Gastrocnemius medialis (tissue), 4 donors: ENCODE measurements around the gene ZBED1. TPM values are rescaled to one million over a fixed set of nuclear protein-coding genes. Genes with fewer than 3 reads are reported as not detected.
"Not testable (repeated sequence)": the region's sequence is repeated elsewhere in the genome, so short reads cannot be mapped to it uniquely, and the experiment has no call there.

Source experiments
- ATAC-seq, 2 donors: fragments of 150-250 bp; one replicate each; pipeline ENCODE4 v1.9.1; 2016
- DNase-seq, 2 donors: peaks; one replicate each; pipeline ENCODE4 v3.0.0-alpha.2; 2019
- H3K27ac ChIP-seq, 4 donors: fragments of 200-600 bp; sonication (generic); 1 replicate in 1 of 4; 2 replicates in 3 of 4; pipeline ENCODE4 v1.5.1; 2016 to 2018; ENCODE audit warnings: mild to moderate bottlenecking in 2 of 4, moderate library complexity in 1 of 4
- H3K27me3 ChIP-seq, 3 donors: fragments of 200-600 bp; sonication (generic) in 2 of 3; 1 replicate in 1 of 3; 2 replicates in 2 of 3; pipeline versions ENCODE4 v1.5.1 to v1.6.0; 2016 to 2019; ENCODE audit warnings: mild to moderate bottlenecking in 1 of 3, moderate library complexity in 1 of 3
- H3K36me3 ChIP-seq, 2 donors: fragments of 200-600 bp; sonication (generic) in 1 of 2; one replicate each; pipeline ENCODE4 v1.5.1; 2017 to 2018
- H3K4me1 ChIP-seq, 2 donors: fragments of 200-600 bp; sonication (generic) in 1 of 2; one replicate each; pipeline ENCODE4 v1.5.1; 2016 to 2017; ENCODE audit warnings: mild to moderate bottlenecking in 2 of 2
- H3K4me3 ChIP-seq, 4 donors: fragments of 200-600 bp; sonication (generic) in 3 of 4; 1 replicate in 1 of 4; 2 replicates in 3 of 4; pipeline ENCODE4 v1.5.1; 2016 to 2019; ENCODE audit warnings: mild to moderate bottlenecking in 2 of 4
- H3K9me3 ChIP-seq, 3 donors: fragments of 200-600 bp; sonication (generic) in 2 of 3; 1 replicate in 1 of 3; 2 replicates in 2 of 3; pipeline ENCODE4 v1.5.1; 2016 to 2019
- POLR2A ChIP-seq, 2 donors: fragments of 450-650 bp; IDR thresholded peaks; one replicate each; pipeline ENCODE4 v1.6.1; 2017; ENCODE audit warnings: antibody characterized with exemption in 2 of 2, mild to moderate bottlenecking in 2 of 2, moderate library complexity in 2 of 2
- in situ Hi-C, 4 donors: fragments of 200-750 bp; cut with MboI; loops; one replicate each; pipeline versions ENCODE4 v1.15.0 to v1.8.0; 2017; ENCODE audit warnings: low sequenced_read_pairs in 4 of 4
- intact Hi-C: fragments of 100-400 bp; cut with DNase I; formaldehyde crosslinking; loops from one replicate; pipeline ENCODE4 v1.15.1; 2023; ENCODE audit warnings: low total_unique reads
- total RNA-seq, 4 donors: library from RNA; depleted of rRNA; stranded (reverse); fragments of >200 nt; gene quantifications; one replicate each; pipeline versions ENCODE4 v1.1.0 to v1.2.3, GENCODE V29; 2016
- TF ChIP-seq, protein P1 (sequence below), 5 experiments: fragments of 450-650 bp in 3 of 5; fragments of 200-600 bp in 2 of 5; sonication (generic) in 2 of 5; IDR thresholded peaks in 4 of 5; conservative IDR thresholded peaks in 1 of 5; 1 replicate in 4 of 5; 2 replicates in 1 of 5; pipeline ENCODE4 v1.5.1; 2016 to 2019; ENCODE audit warnings: antibody characterized with exemption in 5 of 5, mild to moderate bottlenecking in 3 of 5, moderate library complexity in 3 of 5

ZBED1 gene
- total RNA-seq, 4 donors from 2014 or later, result 76.8 to 191 (median 131) TPM

- Histone ChIP-seq H3K4me1 (no peaks in the 10 kb centered on the region), H3K36me3 (no peaks in the 10 kb centered on the region), H3K9me3 (no peaks in the 10 kb centered on the region), H3K4me3 (no peak overlapping the region), H3K27ac (no peak overlapping the region), H3K27me3 (peaks cover 0 to 7% (median 3%) of the 10 kb centered on the region in 3 donors)
- intact Hi-C loops (no loop called here), in situ Hi-C loops (no loop called here)
- TF ChIP-seq POLR2A (IDR thresholded peaks at IDR 0.05), result no peak
- TF ChIP-seq, protein P1, sequence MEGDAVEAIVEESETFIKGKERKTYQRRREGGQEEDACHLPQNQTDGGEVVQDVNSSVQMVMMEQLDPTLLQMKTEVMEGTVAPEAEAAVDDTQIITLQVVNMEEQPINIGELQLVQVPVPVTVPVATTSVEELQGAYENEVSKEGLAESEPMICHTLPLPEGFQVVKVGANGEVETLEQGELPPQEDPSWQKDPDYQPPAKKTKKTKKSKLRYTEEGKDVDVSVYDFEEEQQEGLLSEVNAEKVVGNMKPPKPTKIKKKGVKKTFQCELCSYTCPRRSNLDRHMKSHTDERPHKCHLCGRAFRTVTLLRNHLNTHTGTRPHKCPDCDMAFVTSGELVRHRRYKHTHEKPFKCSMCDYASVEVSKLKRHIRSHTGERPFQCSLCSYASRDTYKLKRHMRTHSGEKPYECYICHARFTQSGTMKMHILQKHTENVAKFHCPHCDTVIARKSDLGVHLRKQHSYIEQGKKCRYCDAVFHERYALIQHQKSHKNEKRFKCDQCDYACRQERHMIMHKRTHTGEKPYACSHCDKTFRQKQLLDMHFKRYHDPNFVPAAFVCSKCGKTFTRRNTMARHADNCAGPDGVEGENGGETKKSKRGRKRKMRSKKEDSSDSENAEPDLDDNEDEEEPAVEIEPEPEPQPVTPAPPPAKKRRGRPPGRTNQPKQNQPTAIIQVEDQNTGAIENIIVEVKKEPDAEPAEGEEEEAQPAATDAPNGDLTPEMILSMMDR (IDR thresholded peaks at IDR 0.05 in 4 of 5, conservative IDR thresholded peaks at IDR 0.05 in 1 of 5), result no peak
- ATAC-seq, result no peak
- DNase-seq, result no peak
Measured at GRCh38 chrX:2536141-2536540, 35.4 kb upstream of the ZBED1 start.

DNA sequence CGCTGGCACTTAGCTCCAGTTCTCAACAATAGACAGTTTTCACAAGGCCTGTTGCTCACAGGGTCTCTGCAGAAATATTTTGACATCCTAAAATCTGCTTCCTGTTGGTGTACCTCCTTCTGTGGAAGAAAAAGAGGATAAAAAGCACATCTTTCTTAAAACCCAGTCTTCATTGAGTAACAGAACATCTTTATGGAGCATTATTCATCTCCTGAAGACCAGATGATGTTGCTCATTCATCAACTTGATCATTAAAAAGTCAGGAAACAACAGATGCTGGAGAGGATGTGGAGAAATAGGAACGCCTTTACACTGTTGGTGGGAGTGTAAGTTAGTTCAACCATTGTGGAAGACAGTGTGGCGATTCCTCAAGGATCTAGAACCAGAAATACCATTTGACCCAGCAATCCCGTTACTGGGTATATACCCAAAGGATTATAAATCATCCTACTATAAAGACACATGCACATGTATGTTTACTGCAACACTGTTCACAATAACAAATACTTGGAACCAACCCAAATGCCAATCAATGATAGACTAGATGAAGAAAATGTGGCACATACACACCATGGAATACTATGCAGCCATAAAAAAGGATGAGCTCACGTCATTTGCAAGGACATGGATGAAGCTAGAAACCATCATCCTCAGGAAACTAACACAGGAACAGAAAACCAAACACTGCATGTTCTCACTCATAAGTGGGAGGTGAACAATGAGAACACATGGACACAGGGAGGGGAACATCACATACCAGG is 33.7 kb upstream of the ZBED1 start:
- H3K27ac ChIP-seq, in situ Hi-C loops, intact Hi-C loops, H3K9me3 ChIP-seq, ATAC-seq, H3K27me3 ChIP-seq, H3K4me1 ChIP-seq, H3K4me3 ChIP-seq, H3K36me3 ChIP-seq, DNase-seq: not testable (repeated sequence)

GRCh38 chrX:2533424-2533823 is 32.6 kb upstream of the ZBED1 start:
- ATAC-seq (no peak), DNase-seq (no peak)
- intact Hi-C loops, result no loop called here
- no peaks in the 10 kb centered on the region for H3K36me3 ChIP-seq
- H3K4me1 ChIP-seq, result no peaks in the 10 kb centered on the region
- no peaks in the 10 kb centered on the region for H3K9me3 ChIP-seq
- in situ Hi-C loops, result no loop called here
- H3K27ac ChIP-seq, result no peak overlapping the region
- TF ChIP-seq, protein P1 (IDR thresholded peaks at IDR 0.05 in 4 of 5, conservative IDR thresholded peaks at IDR 0.05 in 1 of 5), result no peak
- no peak for TF ChIP-seq POLR2A (IDR thresholded peaks at IDR 0.05)
- H3K27me3 ChIP-seq, result peaks cover 0 to 7% (median 0%) of the 10 kb centered on the region in 3 donors
- H3K4me3 ChIP-seq, result no peak overlapping the region

DNA sequence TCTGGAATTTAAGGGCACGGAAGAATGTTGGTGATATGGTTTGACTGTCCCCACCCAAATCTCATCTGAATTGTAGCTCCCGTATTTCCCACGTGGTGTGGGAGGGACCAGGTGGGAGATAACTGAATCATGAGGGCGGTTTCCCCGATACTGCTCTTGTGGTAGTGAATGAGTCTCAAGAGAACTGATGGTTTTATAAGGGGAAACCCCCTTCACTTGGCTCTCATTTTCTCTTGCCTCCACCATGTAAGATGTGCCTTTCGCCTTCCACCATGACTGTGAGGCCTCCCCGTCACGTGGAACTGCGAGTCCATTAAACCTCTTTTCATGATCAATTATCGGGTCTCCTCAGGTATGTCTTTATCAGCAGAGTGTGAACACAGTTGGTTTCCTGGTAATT is 25.6 kb upstream of the ZBED1 start:
- DNase-seq (no peak), ATAC-seq (no peak)
- Histone ChIP-seq H3K4me1 (no peaks in the 10 kb centered on the region), H3K36me3 (no peaks in the 10 kb centered on the region), H3K4me3 (no peak overlapping the region), H3K9me3 (no peaks in the 10 kb centered on the region), H3K27ac (no peak overlapping the region), H3K27me3 (no peaks in the 10 kb centered on the region)
- intact Hi-C loops, result no loop called here
- in situ Hi-C loops, result no loop called here
- TF ChIP-seq, protein P1 (IDR thresholded peaks at IDR 0.05 in 4 of 5, conservative IDR thresholded peaks at IDR 0.05 in 1 of 5), result no peak
- TF ChIP-seq POLR2A (IDR thresholded peaks at IDR 0.05), result no peak

DNA sequence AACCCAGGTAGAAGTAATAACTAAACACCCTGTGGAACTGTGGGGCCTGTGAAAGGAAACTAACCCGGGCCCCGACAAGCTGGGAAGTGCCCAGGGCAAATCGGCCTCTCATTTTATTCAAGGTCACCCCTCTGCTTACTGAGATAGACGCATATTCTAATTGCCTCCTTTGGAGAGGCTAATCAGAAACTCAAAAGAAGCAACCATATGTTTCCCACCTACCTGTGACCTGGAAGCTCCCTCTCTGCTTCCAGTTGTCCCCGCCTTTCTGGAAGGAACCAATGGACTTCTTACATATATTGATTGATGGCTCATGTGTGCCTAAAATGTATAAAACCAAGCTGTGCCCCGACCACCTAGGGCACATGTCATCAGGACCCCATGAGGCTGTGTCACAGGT is 23.1 kb upstream of the ZBED1 start:
- no peak for ATAC-seq
- Histone ChIP-seq H3K9me3 (no peaks in the 10 kb centered on the region), H3K27ac (no peak overlapping the region), H3K36me3 (no peaks in the 10 kb centered on the region), H3K4me1 (no peaks in the 10 kb centered on the region), H3K4me3 (no peak overlapping the region), H3K27me3 (no peaks in the 10 kb centered on the region)
- no peak for TF ChIP-seq POLR2A (IDR thresholded peaks at IDR 0.05)
- TF ChIP-seq, protein P1 (IDR thresholded peaks at IDR 0.05 in 4 of 5, conservative IDR thresholded peaks at IDR 0.05 in 1 of 5), result no peak
- DNase-seq, result no peak
- in situ Hi-C loops, result no loop called here
- intact Hi-C loops, result no loop called here
